GM18499 (cell line): ENCODE data around the gene ZNF142.
"Not testable (repeated sequence)": the region's sequence is repeated elsewhere in the genome, so short reads cannot be mapped to it uniquely, and the experiment has no call there.

Experiments used
- ATAC-seq: cut with Tn5 transposase; IDR thresholded peaks from one replicate; pipeline ENCODE4 v1.9.1; 2021; ENCODE audit warnings: moderate number of reproducible peaks; ENCODE audit not compliant: insufficient read depth, unreplicated experiment

Gene ZNF142

GRCh38 chr2:218659258-218659987 lies at the start of gene ZNF142, which contains the start of gene BCS1L:
Gene ZNF142 (minus strand): TSS chr2:218659623. CDS start chr2:218656429, 3,194 bp downstream.
Gene BCS1L (plus strand): TSS chr2:218659683. CDS start chr2:218660988, 1,305 bp downstream.
- ATAC-seq, result peak; percentile 43

GRCh38 chr2:218708086-218708485 lies 48.7 kb upstream of the ZNF142 start:
- no peak for ATAC-seq

GRCh38 chr2:218703341-218703740 lies 43.9 kb upstream of the ZNF142 start:
- ATAC-seq, result no peak

GRCh38 chr2:218701806-218702205 lies 42.4 kb upstream of the ZNF142 start:
- ATAC-seq, result no peak

- ATAC-seq, result no peak
These were observed 39.5 kb upstream of the ZNF142 start for GRCh38 chr2:218698885-218699284.

GRCh38 chr2:218694405-218695145 lies 35.2 kb upstream of the ZNF142 start:
- ATAC-seq, result no peak

- no peak for ATAC-seq
These were observed 31.8 kb upstream of the ZNF142 start for GRCh38 chr2:218691234-218691633.

GRCh38 chr2:218687400-218688060 lies 28.1 kb upstream of the ZNF142 start:
- ATAC-seq, result not testable (repeated sequence)

- no peak for ATAC-seq
These were observed 20.6 kb upstream of the ZNF142 start for GRCh38 chr2:218680061-218680460.

GRCh38 chr2:218679119-218679518 lies 19.7 kb upstream of the ZNF142 start:
- no peak for ATAC-seq

- ATAC-seq, result peak; percentile 89
These were observed 12.5 kb upstream of the ZNF142 start, which contains the start of the genes RNF25 and STK36 for GRCh38 chr2:218671654-218672566. Gene RNF25 (minus strand): TSS chr2:218672002. CDS start chr2:218671970, 32 bp downstream. Gene STK36 (plus strand): TSS chr2:218672086. CDS start chr2:218672830, 744 bp downstream.

GRCh38 chr2:218671097-218671653 lies 11.8 kb upstream of the ZNF142 start:
- ATAC-seq, result no peak

GRCh38 chr2:218664653-218665052 lies 5.2 kb upstream of the ZNF142 start:
- no peak for ATAC-seq

- no peak for ATAC-seq
These were observed 4.5 kb upstream of the ZNF142 start for GRCh38 chr2:218663901-218664300.

GRCh38 chr2:218662827-218663226 lies 3.4 kb upstream of the ZNF142 start:
- no peak for ATAC-seq

GRCh38 chr2:218662377-218662776 lies 3.0 kb upstream of the ZNF142 start:
- no peak for ATAC-seq

- no peak for ATAC-seq
These were observed 550 bp upstream of the ZNF142 start for GRCh38 chr2:218659988-218660358.

GRCh38 chr2:218658671-218659257 lies 659 bp downstream of the ZNF142 start:
- ATAC-seq, result peak; percentile 49

- ATAC-seq, result no peak
These were observed 3.7 kb downstream of the ZNF142 start for GRCh38 chr2:218655751-218656150.
